Neural crest cell (in vitro differentiated cells): Measurements from ENCODE around the gene PGC. TPM values are rescaled to one million over a fixed set of nuclear protein-coding genes. Genes with fewer than 3 reads are reported as not detected.

ENCODE experiments used
- DNase-seq: peaks from one replicate; pipeline ENCODE4 v3.0.0; 2021; ENCODE audit warnings: low read depth, mixed read lengths, low spot score
- H3K27ac Mint-ChIP-seq: one replicate; pipeline ENCODE4 v1.8.0; 2021; ENCODE audit warnings: mild to moderate bottlenecking, mixed read lengths; ENCODE audit not compliant: unreplicated experiment
- H3K27me3 Mint-ChIP-seq: 2 replicates; pipeline ENCODE4 v1.8.0; 2021; ENCODE audit warnings: low read depth, mild to moderate bottlenecking, mixed read lengths
- H3K36me3 Mint-ChIP-seq: 2 replicates; pipeline ENCODE4 v1.8.0; 2021; ENCODE audit warnings: low read depth, mild to moderate bottlenecking, mixed read lengths
- H3K4me1 Mint-ChIP-seq: 2 replicates; pipeline ENCODE4 v1.8.0; 2021; ENCODE audit warnings: mixed read lengths
- H3K4me3 Mint-ChIP-seq: one replicate; pipeline ENCODE4 v1.8.0; 2021; ENCODE audit warnings: mild to moderate bottlenecking, mixed read lengths
- H3K9me3 Mint-ChIP-seq: 2 replicates; pipeline ENCODE4 v1.8.0; 2021; ENCODE audit warnings: mixed read lengths
- CTCF ChIP-seq: fragments of 200-600 bp; sonication (generic); conservative IDR thresholded peaks from 2 replicates; pipeline ENCODE4 v1.5.0; 2021; ENCODE audit warnings: antibody characterized with exemption, mild to moderate bottlenecking
- total RNA-seq: library from RNA; stranded (reverse); gene quantifications from 2 replicates; pipeline ENCODE4 v1.2.1, GENCODE V29; 2021

The PGC gene
- total RNA-seq, 1 donor from 2014 or later, result not detected

GRCh38 chr6:41694815-41695526, 52.2 kb downstream of the PGC start:
- H3K9me3 Mint-ChIP-seq, result no peaks in the 10 kb centered on the region
- H3K27me3 Mint-ChIP-seq, result peaks cover 5% of the 10 kb centered on the region
- no peak for TF ChIP-seq CTCF
- peaks cover 15% of the 10 kb centered on the region for H3K4me1 Mint-ChIP-seq
- no peak for DNase-seq
- H3K27ac Mint-ChIP-seq, result no peak overlapping the region
- no peaks in the 10 kb centered on the region for H3K36me3 Mint-ChIP-seq
- H3K4me3 Mint-ChIP-seq, result no peak overlapping the region

- no peaks in the 10 kb centered on the region for H3K9me3 Mint-ChIP-seq
- DNase-seq, result no peak
- H3K4me1 Mint-ChIP-seq, result peaks cover 6% of the 10 kb centered on the region
- no peak overlapping the region for H3K27ac Mint-ChIP-seq
- no peaks in the 10 kb centered on the region for H3K36me3 Mint-ChIP-seq
- TF ChIP-seq CTCF, result no peak
- H3K4me3 Mint-ChIP-seq, result no peak overlapping the region
- peaks cover 5% of the 10 kb centered on the region for H3K27me3 Mint-ChIP-seq
Measured at GRCh38 chr6:41693281-41694240, 53.6 kb downstream of the PGC start.

- no peak for DNase-seq
- Mint-ChIP-seq H3K9me3 (no peaks in the 10 kb centered on the region), H3K4me1 (no peaks in the 10 kb centered on the region), H3K27ac (no peak overlapping the region), H3K27me3 (peaks cover 5% of the 10 kb centered on the region), H3K4me3 (no peak overlapping the region), H3K36me3 (no peaks in the 10 kb centered on the region)
- TF ChIP-seq CTCF, result no peak
Measured at GRCh38 chr6:41692730-41693129, 54.5 kb downstream of the PGC start.

- no peak for DNase-seq
- Mint-ChIP-seq H3K4me3 (no peak overlapping the region), H3K27me3 (peaks cover 5% of the 10 kb centered on the region), H3K9me3 (no peaks in the 10 kb centered on the region), H3K27ac (no peak overlapping the region), H3K4me1 (no peaks in the 10 kb centered on the region), H3K36me3 (no peaks in the 10 kb centered on the region)
- no peak for TF ChIP-seq CTCF
Measured at GRCh38 chr6:41692080-41692675, 55.0 kb downstream of the PGC start.

GRCh38 chr6:41691426-41692079, 55.6 kb downstream of the PGC start:
- Mint-ChIP-seq H3K27ac (no peak overlapping the region), H3K36me3 (no peaks in the 10 kb centered on the region), H3K9me3 (no peaks in the 10 kb centered on the region), H3K4me1 (no peaks in the 10 kb centered on the region), H3K27me3 (peaks cover 5% of the 10 kb centered on the region), H3K4me3 (no peak overlapping the region)
- no peak for DNase-seq
- TF ChIP-seq CTCF, result no peak
